SKM-1 (cell line): ENCODE results near the gene MEF2D.

Experiments used
- DNase-seq: peaks from one replicate; lab custom pipeline; 2025; ENCODE audit not compliant: unreplicated experiment; lab: John Stamatoyannopoulos, UW

MEF2D gene

DNA sequence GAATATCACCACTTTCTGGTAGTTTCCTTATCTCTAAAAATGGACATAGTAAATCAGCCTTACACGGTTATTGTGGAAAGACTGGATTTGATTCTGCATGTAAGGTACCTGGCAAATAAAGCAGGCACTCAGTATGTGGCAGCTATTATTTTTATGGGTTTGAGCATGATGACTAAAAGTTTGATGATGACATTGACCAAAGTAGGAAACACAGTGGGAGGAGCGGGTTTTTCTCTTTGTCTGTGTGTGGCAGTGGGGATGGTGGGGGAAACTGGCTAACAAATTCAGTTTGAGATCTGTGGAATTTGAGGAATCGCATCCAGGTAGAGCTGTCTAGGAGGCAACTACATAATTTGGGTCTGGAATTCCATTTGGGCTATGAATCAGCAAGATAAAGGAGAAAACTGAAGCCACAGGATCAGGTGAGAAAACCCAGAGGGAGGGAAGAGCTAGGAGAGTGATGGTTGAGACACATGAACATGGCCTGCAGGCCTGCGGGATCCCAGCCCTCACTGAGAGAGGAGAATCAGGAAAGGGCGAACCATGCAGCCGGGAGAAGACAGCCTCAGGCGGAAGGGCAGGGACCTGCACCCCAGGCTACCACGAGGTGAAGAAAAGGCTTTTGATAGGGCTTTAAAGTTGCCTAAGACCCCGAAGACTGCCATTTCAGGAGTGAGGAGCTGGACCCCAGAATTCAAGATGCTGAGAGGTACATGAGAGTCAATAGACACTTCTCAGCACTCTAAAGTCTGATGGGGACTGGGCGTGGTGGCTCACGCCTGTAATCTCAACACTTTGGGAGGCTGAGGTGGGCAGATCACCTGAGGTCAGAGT is 52.2 kb downstream of the MEF2D start:
- no peak for DNase-seq

DNA sequence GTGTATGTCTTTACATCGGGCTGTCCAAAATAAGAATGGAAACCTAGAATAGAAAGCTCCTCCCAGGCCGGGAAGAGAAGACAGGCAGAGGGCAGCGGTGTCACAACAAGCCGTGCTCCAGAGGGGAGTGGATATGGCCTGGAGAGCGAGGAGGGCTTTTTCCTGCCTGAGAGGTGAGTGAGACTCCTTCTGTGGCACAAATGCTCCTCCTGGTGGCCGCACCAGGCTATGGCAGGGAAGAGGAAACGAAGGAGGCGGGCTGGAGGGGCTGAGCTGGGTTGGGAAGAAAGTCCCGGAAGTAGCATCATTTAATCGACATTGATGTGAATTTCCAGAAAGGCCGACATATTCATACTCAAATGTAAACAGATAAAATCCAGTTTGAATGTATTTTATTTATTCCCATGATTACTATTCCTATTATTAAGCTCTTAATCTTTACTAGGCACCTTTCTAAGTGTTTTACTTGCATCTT is 54.7 kb downstream of the MEF2D start:
- peak; percentile 90 for DNase-seq

DNA sequence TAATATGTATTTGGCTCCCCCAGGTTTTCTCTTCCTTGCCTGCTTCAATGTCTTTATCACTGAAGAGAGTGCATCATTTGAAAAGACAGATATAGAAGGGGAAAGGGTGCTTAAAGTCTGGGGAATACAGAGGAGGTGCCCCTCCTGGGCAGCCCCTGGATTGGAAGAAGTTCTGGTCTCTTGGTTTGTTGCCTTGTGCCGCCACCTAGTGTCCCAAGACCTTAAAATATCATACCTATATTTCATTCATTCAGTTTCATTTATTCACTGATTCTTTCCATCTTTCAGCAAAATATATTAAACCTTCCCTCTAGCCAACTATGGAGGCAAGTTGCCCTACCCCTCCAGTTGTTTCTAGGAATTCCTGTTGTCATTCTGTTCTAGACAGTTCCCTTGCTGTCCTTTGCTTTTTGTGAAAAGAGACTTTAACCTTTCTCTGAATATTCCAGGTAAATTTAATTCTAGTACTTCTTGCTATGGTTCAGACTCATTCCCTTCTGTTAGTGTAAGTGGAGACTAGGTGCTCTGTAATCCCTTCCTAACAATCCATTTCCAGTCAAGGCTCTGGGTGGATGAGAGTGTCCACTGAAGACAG is 56.1 kb downstream of the MEF2D start:
- no peak for DNase-seq

DNA sequence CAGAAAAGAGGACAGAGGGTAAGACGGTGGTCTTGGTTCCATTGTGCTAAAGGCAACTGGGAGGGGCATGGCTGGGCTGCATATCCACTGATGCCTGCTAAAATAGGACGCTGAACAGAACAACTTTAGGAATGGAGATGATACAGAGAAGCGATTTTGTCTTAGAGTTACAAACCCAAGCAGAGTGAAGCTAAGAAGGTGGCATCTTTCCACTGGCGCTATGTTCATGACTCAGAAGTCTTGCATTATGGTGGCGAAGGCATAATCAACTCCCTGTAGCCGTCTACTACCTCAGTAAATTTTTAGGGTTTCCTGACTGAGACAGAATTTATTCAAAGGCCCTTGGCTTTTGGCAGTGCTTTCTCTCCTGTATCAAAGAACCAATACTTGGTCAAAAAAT is 57.3 kb downstream of the MEF2D start:
- no peak for DNase-seq

DNA sequence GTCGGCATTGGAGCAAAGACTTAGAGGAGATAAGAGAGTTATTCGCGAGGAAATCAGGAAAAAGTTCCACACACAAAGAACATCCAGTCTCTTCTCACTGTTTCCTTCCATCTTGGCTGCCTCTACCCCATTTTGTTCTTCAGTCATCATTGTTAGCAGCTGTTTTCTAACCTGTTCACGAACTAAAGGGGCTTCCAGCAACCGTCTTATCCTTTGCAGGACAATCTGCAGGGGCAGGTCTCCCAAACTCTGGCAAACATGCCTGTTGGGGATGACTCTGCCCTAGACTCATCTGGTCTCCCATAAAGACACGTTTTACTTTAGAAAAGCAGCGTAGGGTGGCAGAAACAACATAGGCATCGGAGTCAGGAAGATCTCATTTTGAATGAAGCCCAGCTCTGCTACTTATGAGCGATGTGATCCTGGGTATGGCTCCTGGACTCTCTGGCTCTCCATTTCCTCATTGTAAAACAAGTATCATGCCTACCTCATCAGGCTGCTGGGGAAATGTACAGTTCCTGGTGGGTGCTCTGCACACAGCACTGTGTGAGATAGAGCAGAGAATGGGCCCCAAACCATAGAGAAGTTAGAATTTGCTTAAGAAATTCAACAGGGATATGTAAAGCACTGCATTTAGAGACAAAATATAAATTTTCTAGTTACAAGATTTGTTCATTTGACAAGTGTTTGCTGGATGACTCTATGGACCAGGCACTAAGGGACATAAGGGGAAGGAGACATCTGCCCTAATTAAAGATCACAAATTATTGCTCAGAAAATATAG is 59.7 kb downstream of the MEF2D start:
- DNase-seq: no peak

DNA sequence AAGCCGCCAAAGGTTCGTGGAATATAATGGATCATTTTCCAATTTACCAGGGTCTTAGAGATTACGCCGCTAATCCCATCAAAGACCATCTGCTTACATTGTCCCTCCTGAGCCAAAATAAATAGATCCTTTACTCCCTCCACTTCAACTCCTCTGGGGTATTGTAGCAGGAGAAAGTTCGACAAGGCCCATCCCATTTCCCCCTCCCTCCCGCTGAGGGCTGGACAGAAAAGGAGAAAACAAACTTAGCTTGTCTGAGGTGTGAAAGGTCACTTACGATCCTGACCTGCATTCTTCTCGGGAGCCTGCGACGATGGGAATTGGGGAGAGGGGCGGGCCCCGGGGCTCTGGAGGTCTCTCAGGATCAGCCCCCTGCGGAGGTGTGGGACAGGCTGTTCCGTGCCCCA is 60.8 kb downstream of the MEF2D start:
- no peak for DNase-seq

DNA sequence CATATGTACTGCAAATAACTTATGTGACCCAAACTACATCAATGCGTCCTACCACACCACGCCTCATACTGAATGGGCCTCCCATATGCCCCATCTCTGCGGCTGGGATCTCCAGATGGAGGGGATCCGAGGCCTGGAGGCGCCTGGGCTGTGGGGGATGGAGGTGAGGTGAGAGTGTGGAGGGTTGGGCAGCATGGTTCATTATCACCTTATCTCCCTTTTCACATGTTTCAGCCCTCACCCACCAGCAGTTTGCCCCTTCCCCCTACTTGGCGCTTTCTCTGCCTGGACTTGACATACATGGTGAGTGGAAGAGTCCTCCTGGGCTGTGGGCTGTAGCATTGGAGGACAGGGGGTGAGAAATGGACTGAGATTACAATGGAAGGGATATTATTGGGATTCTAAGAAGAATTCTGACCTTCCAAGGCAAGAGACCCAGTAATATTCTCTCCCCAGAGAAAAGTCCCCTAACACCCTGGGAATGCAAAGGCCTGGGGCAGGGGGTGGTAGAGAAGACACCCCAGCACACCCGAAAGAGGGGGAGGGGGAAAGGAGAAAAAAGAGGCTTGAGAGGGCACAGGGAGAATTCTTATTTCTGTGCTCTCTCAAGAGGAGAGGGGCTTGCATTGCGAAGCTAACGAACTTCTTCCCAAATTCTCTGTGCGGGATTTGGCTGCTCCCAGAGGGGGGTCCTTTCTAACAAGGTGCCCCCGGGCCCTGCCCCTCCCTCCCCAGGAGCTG is 61.4 kb downstream of the MEF2D start:
- DNase-seq: no peak

DNA sequence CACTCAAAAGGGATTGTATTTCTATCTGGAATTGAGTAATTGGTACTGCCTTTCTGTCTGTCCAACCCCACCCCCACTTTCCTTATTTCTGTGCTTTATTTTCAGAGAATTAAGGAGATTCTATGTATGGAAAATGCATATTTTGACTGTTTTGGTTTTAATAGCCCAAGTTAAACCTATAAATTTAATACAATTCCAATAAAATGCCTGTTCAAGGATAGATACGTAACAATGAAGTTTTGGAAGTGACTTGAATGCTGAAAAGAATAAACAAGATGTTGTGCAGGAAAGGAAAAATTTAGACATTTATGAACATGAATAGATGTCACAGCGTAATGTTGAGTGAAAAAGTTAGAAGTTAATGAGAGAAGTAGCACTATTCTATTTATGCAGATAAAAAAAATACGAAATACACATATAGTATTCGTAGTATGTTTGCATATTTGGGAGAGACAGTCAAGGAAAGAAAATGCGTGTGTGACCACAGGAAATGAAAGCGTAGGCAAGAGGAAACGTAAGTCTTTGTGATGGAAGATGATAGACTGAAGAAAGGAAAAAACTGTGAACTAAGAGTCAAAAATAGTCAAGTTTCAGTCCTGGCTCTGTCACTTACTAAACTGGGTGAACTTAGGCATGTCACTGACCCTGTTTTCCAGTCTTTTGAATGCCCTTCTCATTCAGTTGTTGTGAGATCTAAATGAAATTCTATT is 62.1 kb downstream of the MEF2D start:
- no peak for DNase-seq

DNA sequence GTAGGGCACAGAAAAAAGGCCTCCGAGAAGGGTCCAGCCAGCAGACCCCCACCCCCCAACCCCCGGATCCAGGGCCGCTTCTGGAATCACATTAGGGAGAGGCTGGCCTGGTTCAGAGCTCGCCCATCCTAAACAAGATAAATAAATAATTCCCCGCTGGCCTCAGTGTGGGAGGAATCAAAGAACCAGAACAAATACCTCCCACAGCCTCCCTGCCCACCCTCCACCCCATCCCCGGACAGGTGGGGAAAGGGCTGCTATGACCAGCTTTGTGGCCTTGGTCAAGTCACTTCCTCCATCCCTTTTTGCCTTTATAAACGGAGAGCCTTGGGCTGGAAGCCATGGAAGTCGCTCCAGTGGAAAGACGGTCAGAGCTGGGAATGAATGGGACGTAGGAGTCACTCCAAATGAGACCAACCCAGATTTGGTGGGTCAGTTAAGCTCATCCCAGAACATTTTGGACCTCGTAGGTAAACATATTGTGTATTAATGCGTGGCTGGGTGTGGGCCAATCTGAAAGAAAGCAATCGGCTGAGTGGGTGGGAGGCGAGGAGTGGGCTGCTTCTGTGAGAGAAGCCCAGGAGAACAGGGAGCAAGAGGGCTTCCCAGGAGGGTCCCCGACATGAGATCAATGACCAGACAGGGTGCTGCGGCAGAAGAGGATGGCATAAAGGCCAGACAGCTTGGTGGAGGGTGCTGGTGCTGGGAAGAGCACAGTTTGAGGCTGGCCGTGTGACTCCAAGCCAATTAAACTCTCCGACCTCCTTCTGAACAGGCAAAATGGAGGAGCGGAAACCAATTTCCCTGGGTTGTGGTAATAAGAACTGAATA is 63.3 kb downstream of the MEF2D start:
- no peak for DNase-seq

DNA sequence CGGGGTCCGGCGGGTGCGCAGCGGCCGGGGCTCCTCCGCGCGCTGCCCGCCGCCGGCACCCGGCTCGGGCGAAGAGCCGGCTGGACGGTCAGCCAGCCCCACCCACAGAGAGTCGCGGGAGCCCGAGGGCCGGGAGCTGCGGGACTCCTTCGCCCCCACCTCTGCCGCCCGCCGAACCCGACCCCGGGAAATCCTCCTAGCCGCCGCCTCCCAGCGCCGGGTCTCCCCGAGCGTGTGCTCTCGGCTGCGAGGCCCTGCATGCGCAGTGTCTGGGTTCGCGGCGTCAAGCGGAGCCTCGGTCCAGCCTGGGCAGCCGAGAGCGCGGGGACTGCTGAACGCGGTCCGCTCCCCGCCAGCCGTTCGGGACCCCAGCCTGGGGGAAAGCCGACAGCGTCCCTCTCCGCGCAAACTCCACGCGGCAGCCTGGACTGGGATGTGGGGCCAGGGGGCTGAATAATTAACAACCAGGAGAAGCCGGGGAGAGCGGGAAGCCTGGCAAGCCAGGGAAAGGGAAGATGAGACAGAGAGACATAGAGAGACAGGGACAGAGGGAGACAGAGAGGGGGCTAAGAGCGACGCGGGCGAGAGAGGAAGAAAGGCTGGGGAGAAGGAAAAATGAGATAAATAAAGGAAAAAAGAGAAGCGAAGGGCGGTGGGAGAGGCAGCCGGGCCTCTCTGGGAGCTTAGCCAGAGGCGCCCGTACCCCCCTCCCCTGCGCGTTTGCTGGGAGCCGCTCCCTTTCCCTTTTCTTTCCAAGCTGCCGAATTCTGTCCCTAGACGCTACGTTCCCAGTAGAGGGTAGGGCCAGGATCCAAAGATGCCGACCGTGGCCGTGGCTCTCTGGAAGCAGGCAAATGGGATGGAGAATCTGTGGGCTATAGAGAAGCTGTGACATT is 64.2 kb downstream of the MEF2D start:
- DNase-seq: no peak

DNA sequence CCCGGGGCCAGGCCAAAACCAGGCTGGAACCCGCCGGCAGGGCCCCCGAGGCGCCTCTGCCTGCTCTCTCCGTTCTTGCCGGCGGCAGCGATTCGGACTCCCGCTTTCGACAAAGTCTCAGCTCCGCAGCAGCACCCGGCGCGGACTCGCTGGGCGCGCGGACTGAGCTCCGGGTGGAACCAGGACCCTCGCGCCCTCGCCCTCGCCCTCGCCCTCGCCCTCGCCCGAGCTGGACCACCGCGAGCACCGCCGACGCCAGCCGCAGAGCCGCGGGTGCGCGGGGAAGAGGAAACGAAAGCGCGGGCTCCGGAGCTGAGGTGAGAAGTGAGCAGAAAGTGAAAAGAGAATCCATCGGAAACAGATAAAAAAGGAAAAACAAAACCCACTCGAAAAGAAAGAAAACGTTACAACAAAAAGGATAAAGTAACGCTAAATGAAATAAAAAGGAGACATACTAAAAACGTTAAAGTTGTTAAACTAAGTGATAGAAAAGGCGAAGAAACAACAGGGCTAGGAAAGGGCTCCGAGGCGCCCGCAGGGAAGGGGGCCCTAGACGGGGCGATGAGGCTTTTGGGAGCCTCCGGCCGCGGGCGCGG is 64.9 kb downstream of the MEF2D start:
- no peak for DNase-seq

DNA sequence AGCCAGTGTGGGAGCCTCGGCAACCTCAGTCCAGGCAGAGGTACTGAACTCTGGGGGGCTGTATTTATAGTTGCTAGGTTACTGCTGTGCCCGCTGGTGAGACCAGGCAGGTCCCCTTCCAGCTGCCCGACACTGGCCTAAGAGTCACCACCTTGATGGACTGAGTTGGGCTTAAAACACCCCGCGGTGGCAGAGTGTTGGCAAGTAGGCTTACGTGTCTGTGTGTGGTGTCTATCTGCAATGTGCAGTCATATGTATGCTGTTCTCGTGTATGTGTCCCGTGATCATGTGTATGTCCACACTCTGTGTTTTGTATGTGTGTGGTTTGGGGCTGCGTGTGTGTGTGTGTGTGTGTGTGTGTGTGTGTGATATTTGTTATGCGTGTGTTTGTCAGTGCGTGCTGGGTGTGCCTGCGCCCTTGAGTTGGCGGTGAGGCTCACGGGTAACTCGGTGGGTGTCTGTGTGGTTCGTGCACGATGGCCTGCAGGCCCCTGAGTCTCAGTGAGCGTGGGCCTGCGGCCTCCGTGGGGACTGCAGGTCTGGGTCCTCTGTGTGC is 65.5 kb downstream of the MEF2D start:
- DNase-seq: no peak

DNA sequence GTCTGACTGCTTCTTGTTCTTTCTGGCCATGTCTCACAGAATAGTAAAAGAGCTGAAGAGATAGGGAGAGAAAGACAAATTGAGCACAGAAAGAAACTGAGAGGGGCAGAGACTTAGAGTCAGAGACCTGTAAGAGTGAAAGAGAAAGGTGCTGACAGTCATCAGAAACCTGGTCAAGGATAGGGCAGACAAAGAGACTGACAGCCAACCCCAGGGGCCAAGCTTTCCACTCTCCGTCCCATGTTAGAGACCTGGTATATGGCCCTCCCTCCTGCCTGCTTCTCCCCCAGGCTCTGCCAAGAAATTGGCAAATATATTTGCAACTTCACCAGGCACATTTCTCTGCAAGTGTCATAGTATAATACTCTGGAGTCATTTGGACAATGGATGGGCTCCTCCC is 67.0 kb downstream of the MEF2D start:
- no peak for DNase-seq

DNA sequence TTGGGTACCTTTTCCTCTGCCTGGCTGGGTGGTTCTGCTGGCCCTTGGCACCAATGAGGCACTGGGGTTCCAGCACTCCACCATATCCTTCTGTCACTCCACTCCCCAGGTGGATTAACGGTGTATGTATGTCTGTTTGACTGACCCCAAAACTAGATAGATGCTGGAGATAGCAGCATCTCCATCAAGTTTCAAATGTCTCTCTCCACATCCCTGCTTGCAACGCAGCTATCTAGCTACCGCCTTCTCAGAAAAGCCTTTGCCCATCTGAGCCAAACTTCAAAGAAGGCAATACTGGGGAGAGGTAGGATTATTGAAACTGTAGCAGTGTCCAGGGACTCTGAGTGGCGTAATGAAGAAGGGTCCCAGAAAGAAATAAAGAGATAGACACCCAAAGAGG is 67.5 kb downstream of the MEF2D start:
- no peak for DNase-seq

DNA sequence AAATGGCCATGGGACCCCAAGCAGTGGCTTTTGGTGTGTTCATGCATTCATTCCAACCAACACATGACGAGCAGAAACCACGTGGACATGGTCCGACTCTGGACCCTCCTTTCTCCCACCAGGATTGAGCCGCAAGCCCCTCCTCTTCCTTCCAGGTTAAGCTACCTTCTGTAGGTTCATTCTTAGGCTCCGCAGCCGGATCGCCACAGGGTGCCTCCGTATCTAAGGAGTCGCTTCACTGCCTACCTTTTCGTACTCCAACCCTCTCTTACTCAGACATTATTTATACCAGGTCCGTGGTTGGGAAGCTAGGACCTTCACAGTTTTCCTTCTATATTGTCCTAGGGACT is 67.9 kb downstream of the MEF2D start:
- no peak for DNase-seq

DNA sequence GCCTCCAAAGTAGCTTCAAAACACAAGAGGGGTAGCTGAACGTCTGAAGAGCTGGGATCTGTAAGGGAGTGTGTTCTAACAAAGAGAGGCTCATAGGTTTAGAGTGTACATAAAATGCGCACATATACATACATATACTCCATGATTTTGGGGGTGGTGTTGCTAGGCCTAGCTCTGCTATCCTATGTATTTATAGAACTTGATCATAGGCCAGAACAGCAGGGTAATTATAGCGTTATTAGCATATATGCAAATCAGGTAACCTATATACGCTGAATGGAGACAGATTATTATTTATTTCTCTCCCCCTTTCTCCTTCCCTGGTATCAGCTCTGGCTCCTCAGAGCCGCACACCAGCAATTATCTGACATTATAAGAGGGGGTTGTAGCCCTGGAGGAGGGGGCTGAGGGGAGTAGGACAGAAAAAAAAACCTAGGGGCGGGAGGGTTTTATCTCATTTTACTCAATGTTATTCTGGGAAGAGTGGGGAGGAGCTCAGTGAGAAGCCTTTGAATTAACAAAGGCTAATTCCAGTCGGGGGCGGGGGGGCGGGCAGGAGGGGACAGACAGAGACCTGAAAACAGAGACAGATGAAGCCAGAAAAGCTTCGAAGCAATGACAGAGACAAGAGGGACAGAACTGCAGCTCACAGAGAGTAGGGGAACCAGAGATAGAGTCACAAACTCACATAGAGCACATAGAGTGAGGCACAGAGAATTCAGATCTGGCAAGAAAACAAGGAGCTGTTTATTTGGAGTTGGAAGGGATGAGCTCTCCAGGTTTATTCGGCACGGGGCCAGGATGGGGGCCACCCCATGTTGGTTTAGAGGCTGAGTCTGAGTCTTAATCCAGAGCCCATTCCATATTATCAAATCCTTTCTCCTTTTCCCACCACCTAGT is 68.6 kb downstream of the MEF2D start:
- no peak for DNase-seq

DNA sequence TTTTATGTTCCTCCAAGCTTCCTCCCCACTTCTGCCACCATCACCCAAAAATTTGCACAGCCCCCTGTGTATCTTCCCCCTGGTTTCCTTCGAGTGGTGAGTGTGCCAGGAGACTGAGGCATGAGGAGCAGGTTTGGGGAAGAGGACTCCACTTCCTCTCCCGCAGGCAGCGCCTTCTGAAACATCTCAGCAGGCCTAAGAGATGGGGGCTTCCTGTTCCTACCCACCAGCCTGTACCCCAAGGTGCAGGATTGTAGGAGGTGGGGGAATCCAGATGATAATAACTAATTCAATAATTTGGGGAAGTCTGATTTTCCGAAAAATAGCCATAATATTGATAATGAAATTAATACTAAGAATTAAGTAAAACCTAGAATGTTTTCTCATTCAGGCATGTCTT is 69.2 kb downstream of the MEF2D start:
- no peak for DNase-seq
